Measurements from ENCODE around the gene SESN1. TPM values are rescaled to one million over a fixed set of nuclear protein-coding genes. Genes with fewer than 3 reads are reported as not detected.

The SESN1 gene
- total RNA-seq, 2 donors from 2014 or later, result 23.4 to 48.8 TPM

DNA sequence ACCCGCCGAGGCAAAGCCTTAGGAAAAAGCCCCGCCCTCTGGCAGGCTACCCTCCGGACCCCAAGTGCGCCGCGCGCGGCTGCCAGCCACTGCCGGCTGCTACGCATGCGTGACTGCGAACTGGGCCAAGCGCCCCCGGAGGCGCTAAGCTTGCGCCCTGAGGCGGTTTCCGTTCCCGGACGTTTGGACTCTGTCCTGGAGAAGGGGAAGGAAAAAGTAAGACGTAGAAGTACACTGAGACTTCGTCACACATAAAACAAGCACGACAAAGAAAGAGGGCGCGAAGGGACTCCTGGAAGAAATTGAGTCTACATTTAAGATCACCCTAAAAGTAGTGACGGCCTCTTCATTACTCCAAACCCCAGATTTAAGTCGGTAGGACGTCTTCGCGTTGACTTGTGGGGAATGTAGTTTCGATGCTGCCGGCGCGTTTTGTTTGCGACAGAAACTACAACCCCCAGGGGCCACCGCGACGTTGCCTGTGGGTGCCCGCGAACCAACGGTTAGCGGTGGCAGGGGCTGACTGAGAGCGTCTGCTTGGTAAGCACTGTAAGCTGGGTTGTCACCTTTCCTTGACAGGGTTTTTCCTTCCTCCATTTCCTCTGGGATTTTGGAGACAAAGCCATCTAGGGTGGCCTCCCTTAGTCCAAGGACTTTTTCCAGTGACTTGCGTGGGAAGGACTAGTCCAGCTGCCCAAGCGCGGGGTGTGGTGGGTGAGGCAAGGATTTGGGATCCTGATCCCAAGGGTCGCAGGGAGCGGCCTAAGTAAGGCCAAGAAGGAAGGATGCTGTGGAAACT lies 589 bp upstream of the SESN1 start, which contains the start of gene CEP57L1:
CEP57L1 (plus strand) TSS at position 472 of the 799 bp plus-strand sequence. CDS start 49,715 bp downstream, outside the sequence.
- DNase-seq (peak; percentile 94 to 97 (median 96)), ATAC-seq (peak; percentile 84)
- intact Hi-C loops (cut with DNase I), result no loop called here
- Histone ChIP-seq H3K4me1 (peaks cover 26% of the 10 kb centered on the region), H3K4me3 (peak within 1 kb of the TSS; percentile 43 to 59), H3K9me3 (no peaks in the 10 kb centered on the region), H3K27ac (peak within 1 kb of the TSS; percentile 94 to 99 (median 96)), H3K36me3 (replicated peaks in 1 of 2; ENCODE audit: insufficient read depth in 1 of 2, low read depth in 2 of 2) (no peaks in the 10 kb centered on the region), H3K27me3 (no peaks in the 10 kb centered on the region)
- WGBS, 2 donors, result 0% methylated on average over 33 to 49 of the region's 49 CpGs
- TF ChIP-seq POLR2A (IDR thresholded peaks at IDR 0.05), result peak in 2 of 3 donors; percentile 67 to 73
- TF ChIP-seq, protein P1, sequence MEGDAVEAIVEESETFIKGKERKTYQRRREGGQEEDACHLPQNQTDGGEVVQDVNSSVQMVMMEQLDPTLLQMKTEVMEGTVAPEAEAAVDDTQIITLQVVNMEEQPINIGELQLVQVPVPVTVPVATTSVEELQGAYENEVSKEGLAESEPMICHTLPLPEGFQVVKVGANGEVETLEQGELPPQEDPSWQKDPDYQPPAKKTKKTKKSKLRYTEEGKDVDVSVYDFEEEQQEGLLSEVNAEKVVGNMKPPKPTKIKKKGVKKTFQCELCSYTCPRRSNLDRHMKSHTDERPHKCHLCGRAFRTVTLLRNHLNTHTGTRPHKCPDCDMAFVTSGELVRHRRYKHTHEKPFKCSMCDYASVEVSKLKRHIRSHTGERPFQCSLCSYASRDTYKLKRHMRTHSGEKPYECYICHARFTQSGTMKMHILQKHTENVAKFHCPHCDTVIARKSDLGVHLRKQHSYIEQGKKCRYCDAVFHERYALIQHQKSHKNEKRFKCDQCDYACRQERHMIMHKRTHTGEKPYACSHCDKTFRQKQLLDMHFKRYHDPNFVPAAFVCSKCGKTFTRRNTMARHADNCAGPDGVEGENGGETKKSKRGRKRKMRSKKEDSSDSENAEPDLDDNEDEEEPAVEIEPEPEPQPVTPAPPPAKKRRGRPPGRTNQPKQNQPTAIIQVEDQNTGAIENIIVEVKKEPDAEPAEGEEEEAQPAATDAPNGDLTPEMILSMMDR (IDR thresholded peaks at IDR 0.05), result peak in 1 of 7 experiments; percentile 22

GRCh38 chr6:109093732-109094415 lies 772 bp downstream of the SESN1 start:
- DNase-seq, result no peak
- H3K4me1 ChIP-seq, result peaks cover 34% of the 10 kb centered on the region

GRCh38 chr6:109092074-109092473 lies 2.6 kb downstream of the SESN1 start:
- intact Hi-C loops (cut with DNase I), result no loop called here
- ATAC-seq (no peak), DNase-seq (no peak)
- Histone ChIP-seq H3K9me3 (no peaks in the 10 kb centered on the region), H3K27me3 (no peaks in the 10 kb centered on the region), H3K36me3 (replicated peaks in 1 of 2; ENCODE audit: insufficient read depth in 1 of 2, low read depth in 2 of 2) (no peaks in the 10 kb centered on the region), H3K4me1 (peaks cover 35% of the 10 kb centered on the region), H3K4me3 (no peak overlapping the region), H3K27ac (no peak overlapping the region)
- TF ChIP-seq, protein P1 (IDR thresholded peaks at IDR 0.05), result no peak
- TF ChIP-seq POLR2A (IDR thresholded peaks at IDR 0.05), result no peak
- WGBS, 2 donors, result 29 to 37% methylated on average over 1 of the region's 1 CpG

More at GRCh38 chr6:109093732-109094415, 772 bp downstream of the SESN1 start:
- Histone ChIP-seq H3K9me3 (no peaks in the 10 kb centered on the region), H3K36me3 (replicated peaks in 1 of 2; ENCODE audit: insufficient read depth in 1 of 2, low read depth in 2 of 2) (no peaks in the 10 kb centered on the region), H3K4me3 (peak overlapping the region; percentile 43 to 59), H3K27me3 (no peaks in the 10 kb centered on the region), H3K27ac (peak overlapping the region; percentile 94 to 99 (median 96))
- ATAC-seq, result no peak
- TF ChIP-seq, protein P1 (IDR thresholded peaks at IDR 0.05), result no peak
- no peak for TF ChIP-seq POLR2A (IDR thresholded peaks at IDR 0.05)
- 0% methylated on average over 13 to 19 of the region's 19 CpGs for WGBS, 2 donors
- intact Hi-C loops (cut with DNase I), result no loop called here

DNA sequence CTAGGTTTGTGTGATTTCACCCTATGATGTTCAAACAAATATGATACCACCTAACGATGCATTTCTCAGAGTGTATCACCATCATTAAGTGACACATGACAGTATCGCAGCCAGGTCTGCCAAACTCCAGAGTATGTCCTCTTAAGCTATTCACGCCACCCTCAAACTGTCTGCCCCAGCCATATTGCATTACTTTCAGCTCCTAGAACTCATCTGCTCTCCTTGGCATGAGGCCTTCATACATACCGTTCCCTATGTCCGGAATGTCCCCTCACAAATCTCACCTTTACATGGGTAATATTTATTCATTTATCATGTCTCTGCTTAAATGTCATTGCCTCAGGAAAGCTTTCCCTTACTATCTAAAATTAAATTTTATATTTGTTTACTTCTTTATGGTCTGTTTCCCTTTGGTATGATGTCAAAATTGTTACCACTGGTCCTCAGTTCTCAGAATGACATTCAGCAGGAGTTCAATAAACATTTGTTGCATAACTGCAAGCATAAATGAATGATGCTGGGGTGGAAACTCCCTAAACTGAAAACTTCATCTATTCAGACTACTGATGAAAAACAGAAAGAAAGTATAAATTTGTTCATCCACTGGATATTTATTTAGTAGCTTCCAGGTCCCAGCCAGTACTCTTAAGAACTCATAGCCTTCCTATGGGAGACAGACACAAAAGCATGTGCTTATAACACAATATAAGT lies 3.2 kb downstream of the SESN1 start:
- ATAC-seq (no peak), DNase-seq (no peak)
- Histone ChIP-seq H3K27me3 (no peaks in the 10 kb centered on the region), H3K27ac (no peak overlapping the region), H3K9me3 (no peaks in the 10 kb centered on the region), H3K36me3 (replicated peaks in 1 of 2; ENCODE audit: insufficient read depth in 1 of 2, low read depth in 2 of 2) (no peaks in the 10 kb centered on the region), H3K4me1 (peaks cover 34% of the 10 kb centered on the region), H3K4me3 (no peak overlapping the region)
- intact Hi-C loops (cut with DNase I), result no loop called here
- 91 to 92% methylated on average over 5 of the region's 5 CpGs for WGBS, 2 donors
- TF ChIP-seq, protein P1 (IDR thresholded peaks at IDR 0.05), result no peak
- no peak for TF ChIP-seq POLR2A (IDR thresholded peaks at IDR 0.05)
